Endothelial cell of umbilical vein (primary cell): ENCODE data around the gene ADAM30. TPM values are rescaled to one million over a fixed set of nuclear protein-coding genes. Genes with fewer than 3 reads are reported as not detected.

ENCODE experiments used
- BruUV-seq: library from RNA; stranded (reverse); fragments of 400-500 nt; replicated peaks from 2 replicates; lab custom pipeline; 2021; lab: Mats Ljungman, UMichigan
- CTCF ChIA-PET: fragments of 300-600, 350-600 bp; sonication (Branson Sonifier 250); formaldehyde crosslinking; loops from one replicate; lab custom pipeline; 2021; ENCODE audit warnings: antibody characterized with exemption, inconsistent platforms; lab: Charles Lee
- POLR2A ChIA-PET: fragments of 300-600, 350-600 bp; sonication (Branson Sonifier 250); formaldehyde crosslinking; loops from one replicate; lab custom pipeline; 2021; ENCODE audit warnings: antibody characterized with exemption, inconsistent platforms; lab: Charles Lee
- DNase-seq: peaks from one replicate; pipeline ENCODE4 v3.0.0-alpha.2; 2011; ENCODE audit warnings: low read depth, low spot score
- FAIRE-seq: peaks from 2 replicates; lab custom pipeline; 2011; peaks lifted over from hg19 to GRCh38; lab: Jason Lieb, UNC
- H2AFZ ChIP-seq: 2 replicates; pipeline ENCODE4 v1.6.0; 2012; ENCODE audit warnings: low read depth, low read length, control low read depth, inconsistent platforms
- H3K27ac ChIP-seq: 2 replicates; pipeline ENCODE4 v1.5.1; 2011; ENCODE audit warnings: low read depth, mild to moderate bottlenecking, control low read depth, low read length, moderate library complexity; ENCODE audit not compliant: insufficient read depth
- H3K27me3 ChIP-seq, 2 experiments: 2 replicates each; pipeline versions ENCODE4 v1.6.0 to v1.6.1; 2011; ENCODE audit warnings: low read length in 2 of 2, mixed read lengths in 1 of 2; ENCODE audit not compliant: control insufficient read depth in 2 of 2, insufficient read depth in 2 of 2
- H3K36me3 ChIP-seq, 2 experiments: 2 replicates in 1 of 2; 3 replicates in 1 of 2; pipeline ENCODE4 v1.5.1; 2011; ENCODE audit warnings: low read length in 2 of 2, mild to moderate bottlenecking in 1 of 2, moderate library complexity in 1 of 2; ENCODE audit not compliant: control insufficient read depth in 2 of 2, insufficient read depth in 2 of 2; ENCODE audit errors: extremely low read depth in 1 of 2
- H3K4me1 ChIP-seq: 3 replicates; pipeline ENCODE4 v1.5.1; 2011; ENCODE audit warnings: mild to moderate bottlenecking, low read length; ENCODE audit not compliant: control insufficient read depth, insufficient read depth; ENCODE audit errors: extremely low read depth
- H3K4me2 ChIP-seq: 2 replicates; pipeline ENCODE4 v1.6.1; 2011; ENCODE audit warnings: low read length, control low read depth, mixed read lengths; ENCODE audit not compliant: insufficient read depth
- H3K4me3 ChIP-seq, 3 experiments: fragments of 200-600 bp in 1 of 3; sonication (generic), shearing (Covaris generic) in 1 of 3; replicated peaks in 1 of 3; 2 replicates each; pipeline ENCODE4 v1.5.1; 2011 to 2016; ENCODE audit warnings: control low read depth in 3 of 3, low read length in 3 of 3, mild to moderate bottlenecking in 2 of 3, inconsistent platforms in 1 of 3, low read depth in 1 of 3, moderate library complexity in 1 of 3; ENCODE audit not compliant: insufficient read depth in 1 of 3
- H3K79me2 ChIP-seq: 2 replicates; pipeline ENCODE4 v1.6.0; 2012; ENCODE audit warnings: low read length, inconsistent platforms; ENCODE audit not compliant: control insufficient read depth, insufficient read depth
- H3K9ac ChIP-seq: replicated peaks from 2 replicates; pipeline ENCODE3; 2011; ENCODE audit warnings: low read length, control low read depth; ENCODE audit not compliant: insufficient read depth; ENCODE audit errors: extremely low read depth
- H3K9me1 ChIP-seq: replicated peaks from 3 replicates; pipeline ENCODE4 v1.6.0; 2011; ENCODE audit warnings: mild to moderate bottlenecking, low read length; ENCODE audit not compliant: control insufficient read depth, insufficient read depth; ENCODE audit errors: extremely low read depth
- H3K9me3 ChIP-seq: replicated peaks from 2 replicates; pipeline ENCODE4 v1.5.1; 2012; ENCODE audit warnings: low read length, inconsistent platforms; ENCODE audit not compliant: control insufficient read depth, insufficient read depth
- H4K20me1 ChIP-seq: replicated peaks from 2 replicates; pipeline ENCODE3; 2011; ENCODE audit warnings: mild to moderate bottlenecking, low read length; ENCODE audit not compliant: control insufficient read depth, insufficient read depth; ENCODE audit errors: extremely low read depth
- CTCF ChIP-seq, 2 donors: IDR thresholded peaks; 1 replicate in 1 of 2; 2 replicates in 1 of 2; pipeline ENCODE4 v1.5.1; 2011; ENCODE audit warnings: low read length in 2 of 2, mild to moderate bottlenecking in 2 of 2, moderate library complexity in 2 of 2, control low read depth in 1 of 2, inconsistent platforms in 1 of 2, low read depth in 1 of 2; ENCODE audit not compliant: insufficient read depth in 1 of 2; ENCODE audit errors: extremely low read depth in 1 of 2
- EZH2 ChIP-seq: IDR thresholded peaks from 2 replicates; pipeline ENCODE4 v1.6.1; 2012; ENCODE audit warnings: borderline replicate concordance, low read depth, mild to moderate bottlenecking, moderate library complexity, low read length, inconsistent platforms; ENCODE audit not compliant: severe bottlenecking
- FOS ChIP-seq: IDR thresholded peaks from 2 replicates; pipeline ENCODE4 v1.6.1; 2011; ENCODE audit warnings: mild to moderate bottlenecking, low read length, moderate library complexity, borderline replicate concordance; ENCODE audit not compliant: insufficient read depth
- GATA2 ChIP-seq: IDR thresholded peaks from 2 replicates; pipeline ENCODE4 v1.7.0; 2011; ENCODE audit warnings: low read depth, mild to moderate bottlenecking, moderate library complexity, mixed read lengths, low read length; ENCODE audit not compliant: insufficient read length, insufficient read depth
- JUN ChIP-seq: IDR thresholded peaks from 2 replicates; pipeline ENCODE4 v1.6.1; 2011; ENCODE audit warnings: borderline replicate concordance, low read depth; ENCODE audit not compliant: insufficient read length, insufficient read depth
- MAX ChIP-seq: IDR thresholded peaks from 2 replicates; pipeline ENCODE4 v1.6.1; 2011; ENCODE audit not compliant: insufficient read depth, insufficient read length
- MYC ChIP-seq: IDR thresholded peaks from one replicate; pipeline ENCODE4 v1.6.1; 2011; ENCODE audit warnings: mild to moderate bottlenecking, low read depth, low read length
- POLR2A ChIP-seq: IDR thresholded peaks from 2 replicates; pipeline ENCODE4 v1.6.1; 2012; ENCODE audit warnings: low read depth, mild to moderate bottlenecking, control low read depth, low read length
- dilution Hi-C: fragments of 300-500 bp; cut with MboI; formaldehyde crosslinking; loops from one replicate; pipeline ENCODE4 v1.15.0; 2019; ENCODE audit warnings: low sequenced_read_pairs; ENCODE audit not compliant: extremely low pct_ligation_motif_present
- intact Hi-C: fragments of 100-400 bp; cut with micrococcal nuclease; formaldehyde crosslinking; loops from one replicate; pipeline ENCODE4 v1.10.0; 2022
- polyA plus RNA-seq, 4 experiments: library from polyadenylated mRNA; depleted of rRNA in 3 of 4; stranded (reverse) in 3 of 4; unstranded in 1 of 4; fragments of >200 nt; gene quantifications; 2 replicates each; pipeline versions ENCODE4 v1.2.1 to v1.2.3, GENCODE V29; 2011 to 2012; ENCODE audit warnings: missing spikeins in 1 of 4
- total RNA-seq: library from RNA; stranded (reverse); gene quantifications from 2 replicates; pipeline ENCODE4 v1.2.3, GENCODE V29; 2021

Gene ADAM30
- total and polyA plus RNA-seq, 2 donors (not counting 3 experiments of a cell fraction or from before 2014, with no cell fraction given), result not detected

DNA sequence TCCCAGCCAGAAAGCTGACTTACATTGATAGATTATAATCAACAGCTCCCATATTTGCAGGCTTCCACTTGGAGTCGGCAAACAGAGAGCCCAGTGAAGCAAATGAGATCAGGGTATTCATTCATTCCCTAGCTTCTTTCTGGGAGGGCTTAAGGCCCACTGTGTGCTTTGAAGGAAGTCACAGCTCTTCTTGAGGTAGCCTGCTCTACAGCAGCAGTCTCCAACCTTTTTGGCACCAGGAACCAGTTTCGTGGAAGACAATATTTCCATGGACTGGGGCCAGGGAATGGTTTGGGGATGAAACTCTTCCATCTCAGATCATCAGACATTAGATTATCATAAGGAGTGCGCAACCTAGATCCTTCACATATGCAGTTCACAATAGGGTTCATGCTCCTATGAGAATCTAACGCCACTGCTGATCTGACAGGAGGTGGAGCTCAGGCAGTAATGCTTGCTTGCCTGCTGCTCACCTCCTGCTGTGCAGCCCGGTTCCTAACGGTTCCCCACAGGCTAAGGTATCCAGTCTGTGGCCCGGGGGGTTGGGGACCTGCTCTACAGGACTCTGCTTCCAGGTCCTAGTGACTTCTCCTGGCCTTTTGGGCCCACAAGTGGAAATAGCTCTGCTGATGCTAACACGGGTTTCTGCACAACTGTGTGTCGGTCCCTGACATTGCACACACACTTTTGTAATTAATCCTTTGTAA lies 13.7 kb upstream of the ADAM30 start:
- no peak for TF ChIP-seq MYC
- no peak for TF ChIP-seq GATA2
- no peak for TF ChIP-seq JUN
- TF ChIP-seq CTCF (IDR thresholded peaks at IDR 0.05; ENCODE audit: extremely low read depth in 1 of 2, insufficient read depth in 1 of 2, low read depth in 1 of 2, low read length in 2 of 2), result no peak
- no peak for TF ChIP-seq MAX
- TF ChIP-seq EZH2, result no peak
- no peak for TF ChIP-seq FOS
- no peak for TF ChIP-seq POLR2A
- no peaks in the 10 kb centered on the region for H3K4me1 ChIP-seq
- peaks cover 0 to 3% of the 10 kb centered on the region in 2 experiments for H3K27me3 ChIP-seq
- no peaks in the 10 kb centered on the region for H3K9me3 ChIP-seq
- FAIRE-seq (no peak), DNase-seq (no peak)
- no peaks in the 10 kb centered on the region for H4K20me1 ChIP-seq
- H3K4me2 ChIP-seq, result no peak overlapping the region
- no peak overlapping the region for H3K9ac ChIP-seq
- intact Hi-C loops (no loop called here), dilution Hi-C loops (no loop called here)
- peaks cover 4% of the 10 kb centered on the region in 2 experiments for H3K36me3 ChIP-seq
- ChIA-PET POLR2A (no interaction called here), CTCF (interaction anchor here (1.4 kb wide), 1 partner anchor 24 kb away, joined by 3 read pairs; no protein-coding TSS in a partner anchor)
- H2AFZ ChIP-seq, result no peak overlapping the region
- no peaks in the 10 kb centered on the region for H3K9me1 ChIP-seq
- BruUV-seq, result no TSS peak
- no peak overlapping the region for H3K27ac ChIP-seq
- H3K4me3 ChIP-seq, result no peak overlapping the region
- H3K79me2 ChIP-seq, result no peaks in the 10 kb centered on the region
